NCI-H748 (cell line): ENCODE measurements around the gene RPS2.
"Not testable (repeated sequence)": the region's sequence is repeated elsewhere in the genome, so short reads cannot be mapped to it uniquely, and the experiment has no call there.

Experiments
- DNase-seq: peaks from one replicate; lab custom pipeline; 2025; ENCODE audit not compliant: unreplicated experiment; lab: John Stamatoyannopoulos, UW

Gene RPS2

DNA sequence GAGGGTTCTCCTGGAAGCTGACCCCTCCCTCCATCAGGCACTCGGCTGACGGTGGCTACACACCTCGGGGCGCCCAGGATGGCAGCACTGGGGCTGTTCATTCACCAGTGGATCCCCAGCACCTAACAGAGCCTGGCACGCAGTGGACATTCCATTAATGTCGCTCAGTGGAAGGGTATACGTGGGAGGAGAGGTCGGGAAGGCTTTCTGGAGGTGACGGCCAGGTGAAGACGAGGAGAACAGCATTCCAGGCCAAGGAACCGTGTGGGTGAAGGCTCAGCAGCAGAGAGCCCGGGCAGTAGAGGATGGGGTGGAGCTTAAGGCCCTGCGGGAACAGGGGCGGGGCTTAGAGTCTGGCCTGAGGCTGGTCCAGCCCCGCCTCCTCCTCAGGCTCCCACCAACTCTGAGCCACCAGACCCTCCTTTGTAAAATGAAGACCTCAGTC lies 43.9 kb downstream of the RPS2 start:
- DNase-seq = peak; percentile 29

DNA sequence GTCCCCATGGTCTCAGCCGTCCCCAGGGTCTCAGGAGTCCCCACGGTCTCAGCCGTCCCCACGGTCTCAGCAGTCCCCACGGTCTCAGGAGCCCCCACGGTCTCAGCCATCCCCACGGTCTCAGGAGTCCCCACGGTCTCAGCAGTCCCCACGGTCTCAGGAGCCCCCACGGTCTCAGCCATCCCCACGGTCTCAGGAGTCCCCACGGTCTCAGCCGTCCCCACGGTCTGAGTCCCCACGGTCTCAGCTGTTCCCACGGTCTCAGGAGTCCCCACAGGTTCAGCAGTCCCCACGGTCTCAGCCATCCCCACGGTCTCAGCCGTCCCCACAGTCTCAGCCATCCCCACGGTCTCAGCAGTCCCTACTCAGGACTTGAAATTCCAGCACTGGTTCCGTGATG lies 44.5 kb downstream of the RPS2 start:
- not testable (repeated sequence) for DNase-seq

DNA sequence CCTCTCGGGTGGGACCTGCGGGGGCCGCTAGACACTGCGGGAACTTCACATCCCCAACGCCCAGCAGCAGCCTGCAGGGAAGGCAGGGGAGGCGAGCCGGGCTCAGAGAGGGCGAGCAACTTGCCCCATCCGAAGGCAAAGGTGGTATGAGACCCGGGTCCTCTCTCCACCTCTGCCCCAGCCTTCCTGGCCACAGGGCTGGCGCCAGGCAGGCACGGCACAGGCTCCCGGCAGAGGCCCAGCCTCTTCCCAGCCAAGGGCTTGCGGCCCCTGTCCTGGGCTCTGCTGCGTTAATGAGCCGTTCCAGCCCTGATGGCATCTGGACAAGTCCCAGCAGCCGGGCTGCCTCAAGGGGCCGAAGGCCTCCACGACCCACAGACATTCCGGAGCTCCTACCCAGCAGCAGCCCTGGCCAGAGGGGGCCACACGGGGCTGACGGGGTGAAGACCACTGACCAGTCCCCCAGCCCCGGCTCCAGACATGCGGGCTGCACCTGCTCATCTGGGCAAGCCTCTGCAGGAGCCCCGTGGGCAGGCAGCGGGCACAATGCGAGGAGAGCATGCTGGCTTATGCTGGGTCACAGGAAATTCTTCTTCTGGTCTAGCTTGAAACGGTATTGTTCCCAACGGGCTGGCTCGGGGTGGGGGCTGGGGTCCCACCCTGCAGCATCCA lies 45.2 kb downstream of the RPS2 start:
- no peak for DNase-seq

DNA sequence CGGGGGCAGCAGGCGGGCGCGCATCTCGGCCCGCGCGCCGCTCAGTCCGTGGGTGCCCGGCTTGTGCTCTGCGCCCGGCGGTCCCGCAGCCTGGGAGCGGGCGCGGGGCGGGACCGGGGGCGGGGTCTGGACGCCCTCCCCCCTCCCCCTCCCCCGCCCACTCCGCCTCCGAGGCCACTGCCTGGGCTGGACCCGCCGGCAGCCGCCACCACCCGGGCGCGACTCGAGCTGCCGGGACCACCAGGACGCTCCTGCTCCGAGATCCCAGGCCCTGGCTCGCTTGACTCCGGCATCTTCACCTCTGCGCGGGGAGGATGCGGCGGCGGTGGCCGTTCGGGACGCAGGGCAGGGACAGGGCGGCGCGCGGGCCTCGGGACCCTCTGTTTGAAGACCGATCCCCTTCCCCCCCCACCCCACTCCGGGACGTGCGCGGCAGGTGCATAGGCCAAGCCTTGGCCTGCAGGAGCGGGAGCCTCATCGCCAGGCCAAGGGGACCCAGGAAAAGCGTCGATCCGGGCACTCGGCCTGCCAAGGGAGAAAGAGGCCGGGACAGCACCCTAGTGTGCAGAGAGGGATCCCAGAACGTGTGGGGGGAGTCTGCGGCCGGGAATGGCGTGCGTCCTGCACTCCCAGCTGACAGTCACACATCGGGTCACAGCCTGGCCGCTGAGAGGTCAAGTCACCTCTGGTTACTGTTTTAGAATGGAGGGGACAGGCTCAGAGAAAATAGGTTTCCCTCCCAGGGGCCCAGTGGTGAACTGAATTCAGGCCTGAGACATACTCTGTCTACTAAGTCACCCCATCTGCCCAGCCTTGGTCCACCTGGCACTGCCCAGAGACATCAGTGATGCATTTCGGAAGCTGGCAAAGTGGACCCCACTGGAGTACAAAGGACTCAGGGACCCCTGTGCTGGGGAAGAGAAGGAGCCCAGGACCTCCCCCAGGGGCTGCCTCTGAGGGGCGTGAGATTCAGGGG lies 46.0 kb downstream of the RPS2 start, which contains the start of gene HS3ST6:
HS3ST6 (minus strand) TSS at position 65 of the 976 bp plus-strand sequence. CDS start 92 bp downstream, outside the sequence.
- peak; percentile 36 for DNase-seq

DNA sequence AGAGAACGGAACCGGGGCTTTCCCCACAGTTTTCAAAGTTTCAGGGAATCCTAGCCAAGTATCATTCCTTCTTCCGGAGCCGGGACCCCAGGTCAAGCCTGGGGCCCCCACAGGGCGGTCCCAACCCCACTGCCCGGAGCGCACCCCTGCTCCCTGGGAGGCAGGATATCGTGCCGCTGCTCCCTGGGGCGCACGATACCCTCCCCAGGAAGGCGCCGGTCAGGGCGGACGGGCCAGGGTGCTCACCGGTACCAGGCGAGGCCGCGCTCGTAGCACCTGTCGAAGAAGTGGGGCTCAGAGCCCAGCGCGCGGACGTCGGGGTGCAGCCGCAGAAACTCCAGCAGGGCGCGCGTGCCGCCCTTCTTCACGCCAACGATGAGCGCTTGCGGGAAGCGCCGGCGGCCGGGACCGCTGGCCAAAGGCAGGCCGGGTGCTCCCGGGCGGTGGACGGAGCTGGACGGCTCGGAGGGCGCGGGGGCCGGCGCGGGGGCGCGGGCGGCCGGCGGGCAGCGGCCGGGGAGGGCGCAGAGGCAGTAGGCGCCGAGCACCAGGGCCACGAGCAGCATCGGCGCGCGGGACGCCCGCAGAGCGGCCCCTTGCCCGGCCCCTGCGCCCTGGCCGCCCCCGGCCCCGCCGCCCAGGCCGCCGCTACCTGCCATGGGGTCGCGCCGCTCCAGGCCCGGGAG lies 46.8 kb downstream of the RPS2 start:
- no peak for DNase-seq

DNA sequence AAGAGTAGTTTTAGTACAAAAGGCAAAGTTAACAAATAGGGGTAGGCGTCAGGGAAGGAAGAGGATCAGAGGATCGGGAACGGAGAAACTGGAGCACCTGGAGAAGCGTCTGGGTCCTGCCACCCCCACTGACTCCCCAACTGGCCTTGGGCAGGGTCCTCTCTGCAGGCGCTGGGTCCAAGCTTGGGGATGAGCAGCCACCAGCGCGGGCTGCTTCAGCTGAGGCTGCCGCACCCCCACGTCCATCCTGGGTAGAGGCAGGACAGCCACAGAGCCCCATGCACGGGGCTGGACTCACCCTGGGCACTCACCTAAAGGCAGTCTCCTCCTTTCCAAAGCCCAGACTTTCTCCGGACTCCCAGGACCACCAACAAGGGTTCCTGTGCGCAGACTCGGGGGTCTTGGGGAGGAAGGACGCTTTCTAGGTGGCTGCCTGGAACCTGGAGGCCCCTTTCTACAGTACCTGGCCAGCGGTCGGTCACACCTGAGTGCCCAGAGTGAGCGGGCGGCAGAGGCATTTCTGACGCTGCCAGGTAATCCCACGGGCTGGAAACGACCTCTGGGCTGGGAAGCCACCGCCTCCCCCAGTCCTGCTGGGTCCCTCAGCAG lies 47.5 kb downstream of the RPS2 start:
- peak; percentile 24 for DNase-seq

DNA sequence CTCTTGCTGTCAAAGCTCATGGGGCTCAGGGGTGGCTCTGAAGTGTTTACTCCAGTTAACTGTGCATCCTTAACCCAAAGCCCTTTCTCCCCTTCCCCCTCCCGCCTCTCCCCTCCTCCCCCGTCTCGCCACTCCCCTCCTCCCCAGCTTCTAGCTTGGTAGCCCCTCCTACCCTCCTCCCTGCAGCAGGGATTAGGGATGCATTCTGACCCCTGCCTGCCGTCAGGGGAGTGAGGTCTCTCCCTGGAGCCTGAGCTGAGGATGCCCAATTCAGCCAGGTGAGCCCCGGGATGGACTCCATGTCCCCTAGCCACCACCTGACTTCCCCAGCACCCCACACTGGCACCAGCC lies 48.0 kb downstream of the RPS2 start:
- no peak for DNase-seq

DNA sequence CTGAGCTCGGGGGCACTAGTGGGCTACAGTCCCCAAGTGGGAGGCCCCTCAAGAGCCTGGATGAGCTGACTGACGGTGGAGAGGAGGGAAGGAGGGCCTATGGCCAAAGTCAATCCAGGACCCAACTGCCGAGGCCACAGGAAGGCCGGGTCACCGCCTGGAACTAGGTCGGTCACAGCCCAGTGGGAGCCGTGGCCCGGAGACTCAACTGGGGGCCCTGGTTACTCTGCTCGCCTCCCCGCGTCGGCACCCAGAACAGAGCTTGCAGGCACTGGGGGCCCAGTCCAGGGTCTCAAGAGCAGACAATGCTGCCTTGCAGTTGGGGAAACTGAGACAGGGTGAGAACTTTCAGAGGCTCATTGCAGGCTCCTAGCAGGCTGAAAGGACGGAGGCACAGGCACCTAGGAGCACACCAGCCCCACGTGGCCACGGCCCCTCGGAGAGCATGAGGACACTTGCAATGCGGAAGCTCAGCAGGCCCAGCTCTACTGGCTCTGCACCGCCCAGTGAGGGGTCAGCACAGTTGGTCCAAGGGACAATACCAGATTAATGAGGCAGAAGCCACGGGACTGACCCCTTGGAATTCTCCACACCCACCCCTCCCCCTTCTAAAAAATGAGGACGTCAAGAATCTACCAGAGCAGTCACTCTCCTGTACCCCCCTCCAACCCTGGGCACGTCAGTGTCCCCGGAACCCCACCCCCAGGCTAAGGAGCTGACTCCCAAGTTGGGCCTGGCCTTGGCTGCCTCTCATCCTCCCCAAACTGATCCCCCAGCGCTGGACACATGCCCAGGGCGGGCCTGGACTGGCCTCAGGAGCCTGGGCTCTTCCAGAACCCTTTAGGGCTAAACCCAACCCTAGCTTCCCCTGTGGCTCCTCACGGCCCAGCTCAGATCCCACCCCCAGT lies 48.6 kb downstream of the RPS2 start:
- no peak for DNase-seq

DNA sequence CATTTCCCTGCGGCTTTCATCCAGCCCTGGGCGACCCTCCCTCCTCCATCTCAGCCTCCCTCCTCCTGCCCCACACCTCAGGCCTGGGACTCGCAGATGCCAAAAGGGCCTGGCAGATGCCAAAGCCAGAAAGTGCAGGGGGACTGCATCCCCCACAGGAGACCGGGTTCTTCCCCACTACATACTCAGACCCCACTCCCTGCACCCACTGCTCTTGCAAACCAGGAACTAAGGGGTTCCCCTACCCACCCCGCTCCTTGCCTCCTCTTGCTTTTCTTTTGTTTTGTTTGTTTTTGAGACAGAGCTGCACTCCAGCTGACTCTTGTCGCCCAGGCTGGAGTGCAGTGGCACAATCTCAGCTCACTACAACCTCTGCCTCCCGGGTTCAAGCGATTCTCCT lies 49.6 kb downstream of the RPS2 start:
- DNase-seq = no peak

DNA sequence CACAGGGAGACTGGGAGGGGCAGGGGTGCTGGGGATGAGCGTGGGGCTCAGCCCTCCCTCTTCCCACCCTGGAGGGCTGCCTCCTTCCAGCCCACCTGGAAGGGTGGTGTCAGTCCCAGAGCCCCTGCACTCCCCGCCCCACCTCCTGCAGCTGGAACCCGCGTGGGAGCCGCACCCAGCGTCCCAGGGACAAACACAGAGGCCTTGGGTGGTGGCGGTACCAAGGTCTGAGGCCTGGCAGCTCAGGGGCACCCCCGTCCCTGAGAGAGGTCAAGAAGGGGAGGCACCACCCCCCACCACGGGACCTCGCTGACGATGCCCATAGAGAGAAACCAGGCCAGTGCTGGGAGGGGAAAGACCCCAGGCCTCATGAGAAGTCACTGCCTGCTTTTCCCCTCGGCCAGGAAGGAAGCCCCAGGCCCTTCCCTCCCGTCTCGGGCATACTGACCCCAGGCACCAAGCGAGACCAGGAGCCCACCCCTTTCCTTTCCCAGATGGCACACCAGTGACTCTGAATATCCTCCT lies 50.5 kb downstream of the RPS2 start:
- no peak for DNase-seq

DNA sequence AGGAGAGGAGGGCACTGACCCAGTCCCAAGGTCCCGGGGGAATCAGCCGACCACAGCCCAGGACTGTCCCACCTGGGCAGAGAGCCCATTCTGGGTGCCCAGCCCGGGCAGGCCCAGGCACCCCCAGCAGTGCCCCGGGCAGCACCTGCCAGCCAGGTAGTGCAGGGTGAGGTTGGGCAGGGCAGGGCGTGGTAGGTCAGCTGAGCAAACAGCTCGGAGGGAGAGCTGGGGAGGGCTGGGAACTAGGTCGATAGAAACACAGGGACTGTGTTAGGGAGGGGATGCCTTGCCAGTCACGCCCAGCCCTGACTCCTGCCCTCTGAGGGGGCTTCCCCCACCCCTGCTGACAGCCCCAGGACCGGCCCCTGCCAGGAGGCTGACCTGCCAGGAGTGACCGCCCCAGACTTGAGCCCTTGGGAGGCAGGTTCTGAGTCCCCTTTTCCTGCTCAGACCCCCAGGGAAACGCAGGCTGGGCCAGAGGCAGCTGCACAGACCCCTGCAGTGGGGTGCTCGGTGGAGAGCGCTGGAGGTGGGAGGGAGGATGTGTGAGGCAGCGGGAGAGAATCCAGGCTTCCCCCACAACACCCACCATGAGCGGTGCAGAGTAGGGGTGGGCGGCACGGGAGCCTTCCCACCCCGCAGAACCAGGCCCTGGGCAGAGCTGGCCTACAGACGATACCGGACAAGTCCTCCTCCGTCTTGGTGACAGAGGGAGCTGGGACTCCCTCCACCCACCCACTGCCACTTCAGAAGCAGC lies 51.1 kb downstream of the RPS2 start:
- DNase-seq = peak; percentile 90

DNA sequence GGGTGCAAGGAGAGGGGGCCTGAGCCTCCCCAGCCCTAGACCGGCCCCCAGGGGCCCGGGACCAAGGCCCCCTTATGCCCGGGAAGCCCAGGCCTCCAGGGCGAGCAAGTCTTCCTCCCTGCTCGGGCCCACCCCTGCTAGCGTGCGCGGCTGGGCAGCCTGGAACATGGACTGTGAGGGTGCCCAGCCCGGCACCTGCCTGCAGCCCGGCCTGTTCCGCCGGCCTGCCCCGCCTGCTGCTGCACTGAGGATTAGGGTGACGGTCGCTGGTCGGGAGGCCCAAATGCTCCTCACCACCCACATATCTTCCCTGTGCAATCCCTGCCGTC lies 52.4 kb downstream of the RPS2 start:
- no peak for DNase-seq
